HG03565 (cell line): ENCODE results near the gene F7.

ENCODE experiments used
- ATAC-seq: cut with Tn5 transposase; IDR thresholded peaks from one replicate; pipeline ENCODE4 v1.9.1; 2021; ENCODE audit warnings: mild to moderate bottlenecking, moderate library complexity; ENCODE audit not compliant: unreplicated experiment

Gene F7

DNA sequence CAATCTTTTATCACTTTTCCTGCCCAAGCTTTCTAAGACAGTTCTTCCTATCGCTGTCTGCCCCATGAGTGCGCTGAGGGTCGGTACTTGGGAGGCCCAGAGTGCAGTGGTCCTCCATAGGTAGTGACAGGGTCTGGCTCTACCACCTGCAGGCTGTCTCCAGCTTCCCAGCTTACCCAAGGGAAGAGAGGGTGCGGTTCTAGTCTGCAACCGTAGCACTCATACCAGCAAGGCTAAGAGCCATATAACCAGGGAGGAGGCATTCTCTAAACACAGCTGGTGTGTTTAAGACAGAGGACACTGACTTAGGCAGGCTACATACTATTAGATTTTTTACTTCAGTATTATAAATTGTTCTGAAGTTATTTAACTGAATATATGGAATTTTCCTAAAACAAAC lies 61.1 kb downstream of the F7 start:
- ATAC-seq = no peak

DNA sequence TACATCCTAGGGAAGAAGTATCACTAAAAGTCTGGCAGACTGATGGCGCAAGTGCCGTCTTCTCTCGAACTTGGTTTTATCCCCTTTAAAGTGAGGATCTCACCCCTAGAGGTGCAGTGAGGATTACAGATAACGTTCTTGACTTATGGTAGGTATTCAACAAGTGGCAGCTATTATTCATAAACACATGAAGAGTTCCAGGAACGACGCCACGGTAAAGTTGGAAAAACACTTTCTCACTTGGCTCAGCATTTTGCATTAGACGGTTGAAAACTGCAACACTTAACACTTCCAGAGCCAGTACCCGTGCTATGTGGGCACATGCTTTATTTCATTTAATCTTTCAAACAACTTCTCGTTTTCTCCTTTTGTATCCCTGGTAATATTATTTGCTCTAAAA lies 61.6 kb downstream of the F7 start:
- no peak for ATAC-seq

DNA sequence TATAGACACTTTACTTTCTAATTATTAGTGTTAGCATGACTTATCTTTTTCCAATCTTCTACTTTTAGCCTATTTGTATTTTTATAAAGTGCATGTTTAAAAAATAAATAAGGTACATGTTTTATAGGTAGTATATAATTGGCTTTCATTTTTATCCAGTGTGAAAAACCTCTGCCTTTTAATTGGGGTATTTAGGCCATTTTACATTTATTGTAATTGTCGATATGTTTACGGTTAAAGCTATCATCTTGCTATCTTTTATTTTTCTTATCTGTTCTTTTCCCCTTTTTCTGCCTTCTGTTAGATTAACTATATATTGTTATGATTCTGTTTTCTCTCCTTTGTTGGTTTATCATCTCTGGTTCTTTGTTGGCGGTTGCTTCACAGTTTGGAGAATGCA lies 62.0 kb downstream of the F7 start:
- no peak for ATAC-seq

DNA sequence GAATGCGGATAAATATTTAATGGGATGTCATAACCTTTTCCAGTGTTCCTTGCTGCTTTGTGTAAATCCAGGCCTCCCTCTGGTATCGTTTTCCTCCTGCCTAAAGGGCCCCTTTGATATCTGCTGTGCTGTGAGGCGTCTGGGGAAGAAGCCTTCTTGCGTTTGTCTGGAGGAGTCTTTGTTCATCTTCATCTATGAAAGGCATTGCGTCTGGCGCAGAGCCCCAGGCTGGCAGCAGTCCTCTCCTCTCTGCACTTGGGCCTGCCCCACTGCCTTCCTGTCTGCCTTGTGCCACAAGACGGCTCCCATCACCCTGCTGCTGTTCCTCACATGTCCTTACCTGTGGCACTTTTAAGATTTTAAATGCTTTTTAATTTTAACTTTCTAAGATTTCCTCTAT lies 62.6 kb downstream of the F7 start:
- ATAC-seq = no peak

DNA sequence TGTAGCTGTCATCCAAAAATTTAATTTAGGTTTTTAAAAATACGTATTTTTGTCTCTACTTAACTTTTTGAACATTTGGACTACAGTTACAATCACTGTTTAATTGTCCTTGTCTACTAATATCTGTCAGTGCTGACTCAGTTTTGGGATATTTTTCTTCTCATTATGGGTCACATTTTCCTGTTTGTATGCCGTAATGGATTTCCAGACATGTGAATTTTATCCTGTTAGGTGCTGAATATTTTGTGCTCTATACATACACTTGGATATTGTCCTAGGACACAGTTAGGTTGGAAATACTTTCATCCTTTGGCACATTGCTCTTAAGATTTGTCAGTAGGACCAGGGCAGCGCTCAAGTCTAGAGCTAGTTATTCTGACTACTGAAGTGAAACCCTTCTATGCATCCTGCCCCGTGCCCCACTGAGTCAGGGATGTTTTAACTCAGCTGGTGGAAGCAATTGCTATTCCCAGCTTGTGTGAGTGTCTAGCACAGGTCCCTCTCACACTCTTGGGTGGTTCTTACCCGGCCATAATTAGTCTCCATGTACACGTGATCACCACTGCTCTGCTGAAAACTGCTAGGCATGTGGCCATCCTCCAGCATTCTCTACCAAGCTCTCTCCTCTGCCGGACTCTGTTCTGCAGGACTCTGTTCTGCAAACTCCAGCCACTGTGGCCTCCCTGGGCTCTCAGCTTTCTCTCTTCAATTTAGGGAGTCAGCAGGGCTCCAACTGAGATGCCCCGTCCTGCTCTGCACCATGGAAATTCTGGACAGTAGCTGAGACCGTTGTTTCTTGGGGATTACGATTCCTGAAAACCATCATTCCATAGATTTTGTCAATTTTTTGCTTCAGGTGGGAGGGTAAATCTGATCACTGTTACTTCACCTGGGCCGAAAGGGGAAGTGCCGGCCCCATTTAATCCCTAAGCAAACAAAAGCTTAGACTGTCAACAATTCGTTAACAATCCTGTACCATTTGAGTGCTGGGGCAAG lies 64.0 kb downstream of the F7 start:
- no peak for ATAC-seq
